H1 (cell line): ENCODE data around the gene BPIFB3. TPM values are rescaled to one million over a fixed set of nuclear protein-coding genes. Genes with fewer than 3 reads are reported as not detected.

Experiments
- CTCF ChIA-PET: fragments of 300-600 bp; sonication (Branson Sonifier 250); formaldehyde crosslinking; loops from one replicate; lab custom pipeline; 2021; ENCODE audit not compliant: partially characterized antibody; lab: Charles Lee
- POLR2A ChIA-PET: fragments of 300-600 bp; sonication (Branson Sonifier 250); formaldehyde crosslinking; loops from one replicate; lab custom pipeline; 2021; ENCODE audit warnings: inconsistent platforms; ENCODE audit not compliant: partially characterized antibody; lab: Charles Lee
- DNase-seq, 2 experiments: peaks; one replicate each; pipeline versions ENCODE4 v3.0.0 to v3.0.0-alpha.2; 2010 to 2022; ENCODE audit warnings: low spot score in 2 of 2, low read depth in 1 of 2, mixed read lengths in 1 of 2
- FAIRE-seq: peaks from 2 replicates; lab custom pipeline; 2011; peaks lifted over from hg19 to GRCh38; lab: Jason Lieb, UNC
- H2AFZ ChIP-seq: 2 replicates; pipeline ENCODE4 v1.8.1; 2012; ENCODE audit warnings: low read length, inconsistent platforms
- H2AK5ac ChIP-seq: 2 replicates; pipeline ENCODE4 v1.6.1; 2013; ENCODE audit warnings: low read depth, low read length
- H2BK120ac ChIP-seq: replicated peaks from 2 replicates; pipeline ENCODE3; 2013; ENCODE audit warnings: low read depth, low read length, inconsistent platforms
- H2BK12ac ChIP-seq: 2 replicates; pipeline ENCODE4 v1.6.1; 2013; ENCODE audit warnings: low read depth, low read length
- H2BK15ac ChIP-seq: 2 replicates; pipeline ENCODE4 v1.6.1; 2013; ENCODE audit warnings: low read length
- H2BK20ac ChIP-seq: 2 replicates; pipeline ENCODE4 v1.6.1; 2013; ENCODE audit warnings: low read length
- H2BK5ac ChIP-seq: 2 replicates; pipeline ENCODE4 v1.6.1; 2013; ENCODE audit warnings: low read depth, low read length
- H3K14ac ChIP-seq: 2 replicates; pipeline ENCODE4 v1.6.1; 2013; ENCODE audit warnings: inconsistent platforms; ENCODE audit not compliant: insufficient read length
- H3K18ac ChIP-seq: 2 replicates; pipeline ENCODE4 v1.6.1; 2013; ENCODE audit warnings: low read length; ENCODE audit errors: extremely low read depth
- H3K23ac ChIP-seq: 2 replicates; pipeline ENCODE4 v1.6.1; 2013; ENCODE audit warnings: inconsistent platforms; ENCODE audit not compliant: insufficient read length
- H3K23me2 ChIP-seq: 2 replicates; pipeline ENCODE4 v1.6.1; 2013; ENCODE audit warnings: low read depth, low read length
- H3K27ac ChIP-seq: 2 replicates; pipeline ENCODE4 v1.6.1; 2011; ENCODE audit warnings: low read depth, low read length, inconsistent platforms
- H3K27me3 ChIP-seq, 4 experiments: replicated peaks in 1 of 4; 1 replicate in 1 of 4; 2 replicates in 3 of 4; pipeline versions ENCODE4 v1.6.1 to v1.8.1; 2011 to 2013; ENCODE audit warnings: low read length in 3 of 4, mild to moderate bottlenecking in 3 of 4, inconsistent platforms in 2 of 4, mixed read lengths in 2 of 4, moderate library complexity in 1 of 4; ENCODE audit not compliant: control insufficient read depth in 3 of 4, insufficient read depth in 3 of 4; ENCODE audit errors: extremely low read depth in 1 of 4
- H3K36me3 ChIP-seq, 4 experiments: 2 replicates each; pipeline versions ENCODE4 v1.6.1 to v1.8.1; 2011 to 2013; ENCODE audit warnings: mild to moderate bottlenecking in 4 of 4, low read length in 3 of 4, moderate library complexity in 2 of 4, control low read depth in 1 of 4, inconsistent platforms in 1 of 4; ENCODE audit not compliant: insufficient read depth in 4 of 4, control insufficient read depth in 2 of 4
- H3K4ac ChIP-seq: replicated peaks from 2 replicates; pipeline ENCODE3; 2013; ENCODE audit warnings: low read length, low read depth, mixed read lengths, inconsistent platforms; ENCODE audit not compliant: insufficient read length
- H3K4me1 ChIP-seq, 4 experiments: replicated peaks in 1 of 4; 1 replicate in 1 of 4; 2 replicates in 3 of 4; pipeline versions ENCODE4 v1.6.1 to v1.8.1; 2011 to 2013; ENCODE audit warnings: low read length in 3 of 4, inconsistent platforms in 2 of 4, mixed read lengths in 1 of 4; ENCODE audit not compliant: insufficient read depth in 4 of 4, control insufficient read depth in 3 of 4
- H3K4me2 ChIP-seq, 2 experiments: 2 replicates each; pipeline versions ENCODE4 v1.6.1 to v1.8.1; 2011 to 2013; ENCODE audit warnings: low read depth in 2 of 2, low read length in 2 of 2, control low read depth in 1 of 2, inconsistent platforms in 1 of 2, mild to moderate bottlenecking in 1 of 2; ENCODE audit not compliant: insufficient read depth in 1 of 2
- H3K4me3 ChIP-seq, 4 experiments: fragments of 200-600, 300-600 bp in 1 of 4; sonication (generic), shearing (Covaris generic), sonication (Bioruptor Twin) in 1 of 4; 2 replicates each; pipeline versions ENCODE4 v1.5.1 to v1.8.1; 2011 to 2016; ENCODE audit warnings: low read length in 4 of 4, low read depth in 3 of 4, control low read depth in 2 of 4, inconsistent platforms in 2 of 4, mild to moderate bottlenecking in 2 of 4, mixed read lengths in 1 of 4, moderate library complexity in 1 of 4; ENCODE audit not compliant: insufficient read depth in 2 of 4; ENCODE audit errors: extremely low read depth in 1 of 4
- H3K56ac ChIP-seq: replicated peaks from 2 replicates; pipeline ENCODE3; 2013; ENCODE audit warnings: low read depth, mild to moderate bottlenecking, mixed read lengths, low read length, inconsistent platforms; ENCODE audit not compliant: insufficient read length
- H3K79me1 ChIP-seq: 2 replicates; pipeline ENCODE4 v1.6.1; 2013; ENCODE audit warnings: low read depth, low read length, control low read depth
- H3K79me2 ChIP-seq, 2 experiments: 2 replicates each; pipeline versions ENCODE4 v1.6.1 to v1.8.1; 2012 to 2013; ENCODE audit warnings: low read length in 2 of 2, mild to moderate bottlenecking in 2 of 2, inconsistent platforms in 1 of 2; ENCODE audit not compliant: insufficient read depth in 2 of 2, control insufficient read depth in 1 of 2
- H3K9ac ChIP-seq, 4 experiments: replicated peaks in 1 of 4; 1 replicate in 1 of 4; 2 replicates in 3 of 4; pipeline versions ENCODE4 v1.6.1 to v1.8.1; 2011 to 2013; ENCODE audit warnings: low read depth in 3 of 4, low read length in 3 of 4, control low read depth in 2 of 4, mild to moderate bottlenecking in 2 of 4, moderate library complexity in 2 of 4, inconsistent platforms in 1 of 4; ENCODE audit errors: extremely low read depth in 1 of 4
- H3K9me3 ChIP-seq, 2 experiments: 2 replicates each; pipeline versions ENCODE4 v1.6.1 to v1.8.1; 2012 to 2013; ENCODE audit warnings: mild to moderate bottlenecking in 2 of 2, moderate library complexity in 2 of 2, control low read depth in 1 of 2, inconsistent platforms in 1 of 2, low read depth in 1 of 2, low read length in 1 of 2, mixed read lengths in 1 of 2; ENCODE audit not compliant: insufficient read depth in 2 of 2
- H4K20me1 ChIP-seq, 2 experiments: replicated peaks in 1 of 2; 2 replicates each; pipeline versions ENCODE3 to v1.8.1; 2011 to 2013; ENCODE audit warnings: inconsistent platforms in 2 of 2, low read length in 2 of 2, mild to moderate bottlenecking in 1 of 2; ENCODE audit not compliant: insufficient read depth in 2 of 2, control insufficient read depth in 1 of 2
- H4K5ac ChIP-seq: 2 replicates; pipeline ENCODE4 v1.6.1; 2013; ENCODE audit warnings: low read length, low read depth, mixed read lengths, inconsistent platforms; ENCODE audit not compliant: insufficient read length
- H4K8ac ChIP-seq: 2 replicates; pipeline ENCODE4 v1.8.0; 2013; ENCODE audit warnings: mild to moderate bottlenecking, moderate library complexity, low read length, inconsistent platforms; ENCODE audit not compliant: insufficient read depth; ENCODE audit errors: extremely low read depth
- H4K91ac ChIP-seq: replicated peaks from 2 replicates; pipeline ENCODE3; 2013; ENCODE audit warnings: low read length, mixed read lengths, inconsistent platforms; ENCODE audit not compliant: insufficient read length
- EP300 ChIP-seq, 2 experiments: IDR thresholded peaks; 1 replicate in 1 of 2; 2 replicates in 1 of 2; pipeline ENCODE4 v1.6.1; 2011 to 2012; ENCODE audit warnings: low read depth in 2 of 2, low read length in 2 of 2, mild to moderate bottlenecking in 2 of 2, borderline replicate concordance in 1 of 2, inconsistent platforms in 1 of 2, moderate library complexity in 1 of 2
- POU5F1 ChIP-seq: IDR thresholded peaks from 2 replicates; pipeline ENCODE4 v1.6.1; 2011; ENCODE audit warnings: low read depth, mild to moderate bottlenecking, low read length, moderate library complexity
- SP1 ChIP-seq: IDR thresholded peaks from 2 replicates; pipeline ENCODE4 v1.6.1; 2011; ENCODE audit warnings: low read depth, low read length
- TBP ChIP-seq: IDR thresholded peaks from 2 replicates; pipeline ENCODE4 v1.6.1; 2011; ENCODE audit warnings: low read depth, low read length, improper control_type of control experiment
- TCF12 ChIP-seq: IDR thresholded peaks from 2 replicates; pipeline ENCODE4 v1.6.1; 2011; ENCODE audit warnings: low read depth, mild to moderate bottlenecking, low read length
- WGBS, 2 experiments: shearing (Covaris generic) in 1 of 2; methylation state at CpG; one replicate each; pipeline versions ENCODE4 v1.1.6 to v1.1.7; 2013 to 2015; ENCODE audit warnings: low lambda C conversion rate in 2 of 2, mixed read lengths in 2 of 2, inconsistent platforms in 1 of 2, low coverage in 1 of 2, missing lambda C conversion rate in 1 of 2; ENCODE audit not compliant: insufficient replicate concordance in 2 of 2, insufficient coverage in 1 of 2, insufficient read length in 1 of 2; ENCODE audit errors: extremely low coverage in 1 of 2, missing lambda C conversion rate in 1 of 2; 5-methylcytosine and 5-hydroxymethylcytosine counted together
- polyA plus RNA-seq, 7 experiments: library from polyadenylated mRNA; depleted of rRNA in 3 of 7; stranded (reverse) in 5 of 7; unstranded in 2 of 7; fragments of >200 nt in 5 of 7; fragments of 200-250 nt in 2 of 7; gene quantifications; 1 replicate in 5 of 7; 2 replicates in 1 of 7; 4 replicates in 1 of 7; pipeline versions ENCODE4 v1.2.1 to v1.2.3, GENCODE V29; 2011 to 2013; ENCODE audit warnings: missing spikeins in 2 of 7, mixed read lengths in 2 of 7
- total RNA-seq: library from RNA; stranded (reverse); fragmentation: NEBNext Ultra II Directional; extraction: Animal tissue kit (Norgen Biotek cat#: 25700); gene quantifications from 2 replicates; pipeline ENCODE4 v1.2.1, GENCODE V29; 2021

BPIFB3 gene
- total and polyA plus RNA-seq, 2 of the 8 experiments (the other 6 are each of a cell fraction or from before 2014, with no cell fraction given), result not detected

GRCh38 chr20:33032555-33032954 lies 21.1 kb upstream of the BPIFB3 start:
- Histone ChIP-seq H3K18ac (no peak overlapping the region), H2AK5ac (no peak overlapping the region), H3K9ac (no peak overlapping the region), H4K5ac (no peak overlapping the region), H4K20me1 (peaks cover 0 to 2% of the 10 kb centered on the region in 2 experiments), H3K79me2 (no peaks in the 10 kb centered on the region), H3K4me3 (no peak overlapping the region), H4K91ac (no peak overlapping the region), H2BK5ac (no peak overlapping the region), H3K23me2 (no peaks in the 10 kb centered on the region), H4K8ac (no peak overlapping the region; the same call in 1 of the 2 replicates), H3K27me3 (no peaks in the 10 kb centered on the region), H2BK15ac (no peak overlapping the region), H3K27ac (no peak overlapping the region), H2BK20ac (no peak overlapping the region), H3K4me1 (no peaks in the 10 kb centered on the region), H3K79me1 (no peaks in the 10 kb centered on the region), H3K23ac (no peak overlapping the region), H2AFZ (no peak overlapping the region), H3K4ac (no peak overlapping the region), H3K9me3 (no peaks in the 10 kb centered on the region), H3K14ac (no peak overlapping the region), H3K36me3 (no peaks in the 10 kb centered on the region), H3K4me2 (no peak overlapping the region), H3K56ac (no peak overlapping the region), H2BK12ac (no peak overlapping the region), H2BK120ac (no peak overlapping the region)
- CTCF ChIA-PET, result interaction anchor here (1.3 to 1.7 kb wide), 2 partner anchors 19 to 39 kb away, joined by 3 to 5 read pairs; no protein-coding TSS in a partner anchor
- TF ChIP-seq POU5F1 (no peak), TCF12 (no peak), TBP (no peak), EP300 (IDR thresholded peaks at IDR 0.05; ENCODE audit: borderline replicate concordance in 1 of 2, low read depth in 2 of 2, low read length in 2 of 2) (no peak), SP1 (no peak)
- WGBS, 2 experiments, result 80% methylated on average over 6 of the region's 6 CpGs; no CpG with 5 or more reads in 1 of the 2 experiments
- FAIRE-seq (no peak), DNase-seq (no peak)
- POLR2A ChIA-PET, result no interaction called here
